BE2C (cell line): ENCODE measurements around the gene ALLC.
A peak's percentile ranks its signal among the peaks of the same experiment; 100 is the strongest.

Experiments
- DNase-seq: peaks from one replicate; pipeline ENCODE4 v3.0.0-alpha.2; 2020
- H3K27me3 ChIP-seq: fragments of 250-450 bp; sonication (Bioruptor Pico); 2 replicates; pipeline ENCODE4 v1.5.1; 2020; ENCODE audit warnings: mild to moderate bottlenecking
- H3K36me3 ChIP-seq: fragments of 250-450 bp; sonication (Bioruptor Pico); 2 replicates; pipeline ENCODE4 v1.5.1; 2020; ENCODE audit warnings: mild to moderate bottlenecking
- H3K4me1 ChIP-seq: fragments of 250-450 bp; sonication (Bioruptor Pico); 2 replicates; pipeline ENCODE4 v1.5.1; 2020
- H3K4me3 ChIP-seq: 2 replicates; pipeline ENCODE4 v1.5.1; 2011; ENCODE audit warnings: low read depth, low read length
- H3K9me3 ChIP-seq: fragments of 250-450 bp; sonication (Bioruptor Pico); 2 replicates; pipeline ENCODE4 v1.5.1; 2020
- TF ChIP-seq, protein P1 (sequence below): IDR thresholded peaks from 2 replicates; pipeline ENCODE4 v1.5.1; 2012; ENCODE audit warnings: mild to moderate bottlenecking, low read depth, low read length

ALLC gene

DNA sequence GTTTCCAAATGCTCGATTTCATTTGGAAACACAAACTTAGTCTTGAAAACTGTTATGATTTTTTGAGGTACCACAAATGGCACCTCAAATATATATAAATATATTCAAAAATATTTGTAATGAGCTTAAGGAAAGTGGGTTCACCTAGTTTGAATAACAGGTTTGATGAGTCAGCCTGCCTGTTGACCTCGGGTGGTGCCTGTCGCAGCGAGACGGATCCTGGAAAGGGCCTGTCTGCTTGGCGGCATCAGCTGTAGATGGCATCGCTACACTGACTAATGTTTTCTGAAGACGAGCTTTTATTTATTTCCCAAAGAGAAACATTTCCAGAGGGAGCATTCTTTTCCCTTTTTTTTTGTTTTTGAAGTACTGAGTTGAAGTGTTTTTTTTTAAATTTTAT, 6.9 kb downstream of the ALLC start:
- DNase-seq, result no peak
- no peaks in the 10 kb centered on the region for H3K36me3 ChIP-seq

DNA sequence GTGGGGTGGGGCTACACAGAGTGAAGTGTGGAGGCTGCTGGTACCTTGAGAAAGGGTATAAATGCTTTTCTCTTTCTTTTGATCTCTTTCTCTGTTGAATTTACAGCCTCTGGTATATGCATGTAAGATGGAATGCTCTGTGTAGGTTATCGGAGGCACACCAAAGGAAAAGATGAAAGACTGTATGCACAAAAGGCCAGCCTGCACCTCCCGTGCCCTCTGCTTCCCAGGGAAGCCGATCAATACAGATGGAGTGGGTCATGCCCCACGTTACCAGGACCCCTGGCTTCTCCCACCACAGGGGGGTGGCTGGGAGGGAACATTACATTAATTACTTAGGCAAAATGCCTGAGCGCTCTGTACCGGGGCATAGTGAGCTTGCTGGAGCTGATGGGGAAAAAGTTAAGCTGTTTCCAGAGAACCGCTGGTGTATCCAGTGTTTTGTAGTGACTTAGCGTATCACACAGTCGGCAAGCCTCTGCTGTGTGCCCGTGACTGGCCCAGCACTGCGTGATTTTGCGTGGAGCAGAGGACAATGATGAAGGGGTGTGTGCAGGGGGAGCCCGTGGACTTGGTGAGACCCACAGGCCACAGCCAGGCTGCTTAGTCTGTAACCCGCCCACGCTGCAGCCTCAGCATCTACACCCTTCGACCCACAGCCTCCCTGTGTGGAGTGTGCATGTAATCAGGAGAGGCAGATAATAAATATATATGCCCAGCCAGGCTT, 8.0 kb downstream of the ALLC start:
- DNase-seq, result no peak
- Histone ChIP-seq H3K36me3 (no peaks in the 10 kb centered on the region), H3K4me3 (no peak overlapping the region), H3K27me3 (no peaks in the 10 kb centered on the region), H3K9me3 (no peaks in the 10 kb centered on the region; the same call in 1 of the 2 replicates), H3K4me1 (no peaks in the 10 kb centered on the region)
- TF ChIP-seq, protein P1, sequence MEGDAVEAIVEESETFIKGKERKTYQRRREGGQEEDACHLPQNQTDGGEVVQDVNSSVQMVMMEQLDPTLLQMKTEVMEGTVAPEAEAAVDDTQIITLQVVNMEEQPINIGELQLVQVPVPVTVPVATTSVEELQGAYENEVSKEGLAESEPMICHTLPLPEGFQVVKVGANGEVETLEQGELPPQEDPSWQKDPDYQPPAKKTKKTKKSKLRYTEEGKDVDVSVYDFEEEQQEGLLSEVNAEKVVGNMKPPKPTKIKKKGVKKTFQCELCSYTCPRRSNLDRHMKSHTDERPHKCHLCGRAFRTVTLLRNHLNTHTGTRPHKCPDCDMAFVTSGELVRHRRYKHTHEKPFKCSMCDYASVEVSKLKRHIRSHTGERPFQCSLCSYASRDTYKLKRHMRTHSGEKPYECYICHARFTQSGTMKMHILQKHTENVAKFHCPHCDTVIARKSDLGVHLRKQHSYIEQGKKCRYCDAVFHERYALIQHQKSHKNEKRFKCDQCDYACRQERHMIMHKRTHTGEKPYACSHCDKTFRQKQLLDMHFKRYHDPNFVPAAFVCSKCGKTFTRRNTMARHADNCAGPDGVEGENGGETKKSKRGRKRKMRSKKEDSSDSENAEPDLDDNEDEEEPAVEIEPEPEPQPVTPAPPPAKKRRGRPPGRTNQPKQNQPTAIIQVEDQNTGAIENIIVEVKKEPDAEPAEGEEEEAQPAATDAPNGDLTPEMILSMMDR, result no peak

More for the DNA sequence above, 6.9 kb downstream of the ALLC start:
- no peak overlapping the region for H3K4me3 ChIP-seq
- TF ChIP-seq, protein P1, result no peak
- H3K27me3 ChIP-seq, result no peaks in the 10 kb centered on the region
- no peaks in the 10 kb centered on the region; the same call in 1 of the 2 replicates for H3K9me3 ChIP-seq
- no peaks in the 10 kb centered on the region for H3K4me1 ChIP-seq

DNA sequence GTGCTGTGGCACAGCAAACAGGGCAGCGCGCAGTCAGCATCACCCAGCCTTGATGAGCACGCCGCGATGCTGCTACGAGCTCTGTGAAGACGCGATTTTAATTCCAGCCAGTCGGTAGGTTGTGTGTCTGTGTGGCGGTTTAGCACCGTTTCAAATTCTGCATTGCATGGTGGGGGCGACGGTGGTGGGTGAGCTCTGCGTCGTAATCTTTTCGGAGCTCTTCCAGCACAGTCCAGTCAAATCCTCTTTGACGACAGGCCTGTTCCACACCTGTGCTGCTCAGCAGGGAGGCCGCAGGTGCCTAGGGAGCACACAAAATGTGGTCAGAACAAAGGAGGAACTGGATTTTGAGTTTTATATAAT, 8.6 kb downstream of the ALLC start:
- no peaks in the 10 kb centered on the region for H3K4me1 ChIP-seq
- TF ChIP-seq, protein P1, result no peak

DNA sequence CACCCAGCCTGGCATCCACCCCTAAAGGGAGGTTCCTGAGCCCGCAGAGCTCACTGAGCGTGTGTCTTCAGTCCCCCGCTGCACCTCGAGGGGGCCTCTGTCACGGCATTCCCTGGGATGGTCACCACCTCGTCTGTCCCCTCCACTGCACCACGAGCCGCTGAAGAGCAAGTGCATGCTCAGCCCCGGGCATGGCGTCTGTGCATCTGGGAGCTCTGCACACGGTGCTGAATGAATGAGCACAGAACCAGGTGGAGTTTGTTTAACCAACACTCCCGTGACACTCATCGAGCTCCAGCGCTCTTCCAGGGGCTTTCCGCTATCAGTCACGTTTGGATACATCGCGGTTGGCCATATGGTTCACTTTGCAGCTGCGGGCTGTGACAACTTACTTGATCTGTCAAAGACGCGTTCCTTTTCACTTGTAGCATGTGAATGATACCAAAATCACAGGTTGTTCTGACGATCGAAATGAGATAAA, 9.2 kb downstream of the ALLC start:
- TF ChIP-seq, protein P1, result peak; percentile 24; the same call in 1 of the 2 replicates
- no peaks in the 10 kb centered on the region for H3K36me3 ChIP-seq
- peak; percentile 57 for DNase-seq
- no peaks in the 10 kb centered on the region for H3K27me3 ChIP-seq
- peak overlapping the region; percentile 39 for H3K4me3 ChIP-seq
- no peaks in the 10 kb centered on the region; the same call in 1 of the 2 replicates for H3K9me3 ChIP-seq
- H3K4me1 ChIP-seq, result no peaks in the 10 kb centered on the region

More for the DNA sequence above, 8.6 kb downstream of the ALLC start:
- Histone ChIP-seq H3K36me3 (no peaks in the 10 kb centered on the region), H3K9me3 (no peaks in the 10 kb centered on the region; the same call in 1 of the 2 replicates), H3K4me3 (no peak overlapping the region), H3K27me3 (no peaks in the 10 kb centered on the region)
- DNase-seq, result no peak

DNA sequence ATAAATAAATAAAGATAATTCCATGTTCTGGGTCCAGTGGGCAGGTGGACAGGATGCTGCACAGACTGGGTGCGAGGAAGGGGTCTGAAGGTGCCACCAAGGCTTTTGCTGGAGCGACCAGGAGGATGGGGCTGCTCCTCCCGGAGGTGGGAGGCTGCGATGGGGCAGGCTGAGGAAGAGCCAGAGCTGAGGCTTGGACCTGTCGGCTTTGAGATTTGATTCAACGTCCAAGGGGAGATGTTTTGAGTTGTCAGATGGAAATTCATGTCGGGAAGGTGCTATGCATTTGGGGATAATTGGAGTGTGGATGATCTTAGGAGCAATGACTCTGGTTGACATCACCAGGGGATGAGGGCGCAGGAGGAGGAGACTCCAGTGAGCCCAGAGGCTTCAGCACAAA, 11.7 kb downstream of the ALLC start:
- Histone ChIP-seq H3K9me3 (no peaks in the 10 kb centered on the region; the same call in 1 of the 2 replicates), H3K36me3 (no peaks in the 10 kb centered on the region), H3K4me1 (no peaks in the 10 kb centered on the region), H3K4me3 (no peak overlapping the region), H3K27me3 (no peaks in the 10 kb centered on the region)
- TF ChIP-seq, protein P1, result no peak
- no peak for DNase-seq

DNA sequence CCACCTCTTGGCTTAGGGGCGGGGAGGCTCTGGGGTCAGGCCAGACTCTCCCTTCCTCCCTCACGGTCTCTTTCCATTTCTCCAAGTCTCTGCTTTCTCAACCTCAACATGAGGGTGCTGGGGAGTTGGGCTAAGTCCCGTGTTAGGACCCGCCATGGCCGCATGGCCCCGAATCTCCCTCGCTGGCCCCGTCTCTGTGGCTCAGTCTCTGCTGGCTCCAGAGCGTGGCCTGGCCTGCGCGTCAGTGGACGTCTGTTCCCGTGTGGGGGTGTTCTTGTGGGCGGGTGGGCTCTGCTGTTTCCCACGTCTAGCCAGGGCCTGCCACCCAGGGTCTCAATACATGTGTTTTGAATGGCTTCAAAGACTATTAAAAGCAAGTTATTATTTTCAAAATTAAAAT, 12.4 kb downstream of the ALLC start:
- H3K36me3 ChIP-seq, result no peaks in the 10 kb centered on the region
- no peaks in the 10 kb centered on the region for H3K4me1 ChIP-seq
- no peaks in the 10 kb centered on the region for H3K27me3 ChIP-seq
- no peak overlapping the region for H3K4me3 ChIP-seq
- H3K9me3 ChIP-seq, result no peaks in the 10 kb centered on the region; the same call in 1 of the 2 replicates
- TF ChIP-seq, protein P1, result no peak
- DNase-seq, result no peak
